ENCODE data around the gene LDB3.
"Not testable (repeated sequence)": the region's sequence is repeated elsewhere in the genome, so short reads cannot be mapped to it uniquely, and the experiment has no call there.

Gene LDB3

DNA sequence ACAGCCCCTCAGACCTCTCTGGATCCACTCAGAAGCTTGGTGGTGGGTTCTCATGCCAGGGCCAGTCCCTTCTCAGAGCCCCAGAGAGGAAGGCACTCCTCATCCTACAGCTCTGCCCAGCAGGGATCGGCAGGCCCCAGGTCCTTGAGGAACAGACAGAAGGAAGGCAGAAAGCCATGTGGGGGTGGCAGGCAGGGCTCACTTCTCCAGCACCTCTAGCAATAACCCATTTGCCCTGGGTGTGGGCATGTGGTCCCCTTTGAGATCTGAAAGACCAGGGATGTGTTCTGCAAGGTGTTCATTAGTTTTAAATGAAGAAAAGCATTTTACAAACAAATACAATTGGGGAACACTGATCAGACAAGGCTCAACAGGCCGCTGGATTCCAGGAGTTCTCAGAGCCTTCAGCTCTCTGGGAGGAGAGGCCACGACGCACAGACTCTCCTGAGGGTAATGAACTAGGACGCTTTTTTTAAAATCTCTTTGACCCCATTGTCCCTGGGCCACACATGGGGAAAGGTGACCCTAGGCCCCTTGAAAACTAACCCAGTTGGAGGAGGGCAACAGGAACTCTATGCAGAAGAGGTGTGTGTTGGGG, 40.6 kb downstream of the LDB3 start:
- no peak for DNase-seq

DNA sequence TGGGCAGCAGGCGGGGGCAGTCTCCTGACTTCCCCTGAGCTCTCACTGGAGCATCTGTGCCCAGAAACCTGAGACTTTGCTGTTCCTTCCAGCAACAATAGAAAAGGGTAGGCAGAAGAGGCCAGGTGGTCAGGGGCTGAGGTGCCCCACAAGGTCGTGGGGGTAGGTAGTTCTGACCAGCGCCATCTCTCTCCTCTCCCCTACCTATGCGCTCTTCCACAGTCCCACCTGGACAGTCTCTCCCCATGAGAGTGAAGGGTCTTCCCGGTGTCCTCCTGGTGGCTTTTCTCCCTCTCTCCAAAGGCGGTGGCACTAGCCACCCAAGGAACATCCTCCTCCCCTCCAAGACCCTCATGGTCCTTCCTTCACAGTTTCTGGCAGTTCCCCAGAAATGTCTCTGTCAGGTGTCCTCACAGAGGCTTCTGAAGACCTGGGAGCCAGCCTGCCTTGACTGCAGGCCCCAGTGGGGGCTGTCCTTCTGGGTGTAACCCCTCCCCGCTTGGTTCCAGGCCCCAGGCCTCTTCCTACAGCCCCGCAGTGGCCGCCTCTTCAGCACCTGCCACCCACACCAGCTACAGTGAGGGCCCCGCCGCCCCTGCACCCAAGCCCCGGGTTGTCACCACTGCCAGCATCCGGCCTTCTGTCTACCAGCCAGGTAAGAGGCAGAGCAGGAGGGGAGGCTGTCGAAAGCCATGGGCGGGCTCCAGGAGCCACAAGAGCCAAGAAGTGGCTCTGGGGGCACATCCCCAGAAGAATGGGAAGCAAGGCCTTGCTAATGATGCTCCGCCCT, 41.3 kb downstream of the LDB3 start:
- DNase-seq = no peak

DNA sequence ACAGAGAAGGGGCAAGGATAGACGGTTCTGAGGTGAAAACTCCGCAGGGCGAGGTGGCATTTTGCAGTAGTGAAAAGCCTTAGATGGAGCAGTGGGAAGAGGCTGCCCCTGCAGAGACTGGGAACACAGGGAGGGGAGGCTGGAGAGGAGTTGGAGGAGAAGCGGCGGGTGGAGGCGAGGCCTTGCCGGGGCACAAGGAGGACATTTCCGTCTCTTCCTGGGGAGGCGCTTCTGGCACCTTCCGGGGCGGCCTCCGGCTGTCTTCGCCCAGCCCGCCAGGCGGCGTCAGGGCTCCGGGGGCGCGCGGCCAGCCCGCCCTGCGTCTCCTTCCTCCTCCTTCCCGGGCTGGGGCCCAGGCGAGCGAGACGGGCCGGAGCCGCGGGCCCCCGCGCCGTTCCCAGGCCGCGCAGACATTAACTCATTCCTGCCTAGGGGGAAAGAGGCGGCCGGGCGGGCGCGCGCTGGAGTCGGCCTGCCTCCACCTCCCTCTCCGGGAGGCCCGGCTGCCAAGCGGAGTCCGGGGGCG, 42.7 kb downstream of the LDB3 start:
- peak; percentile 88 for DNase-seq

DNA sequence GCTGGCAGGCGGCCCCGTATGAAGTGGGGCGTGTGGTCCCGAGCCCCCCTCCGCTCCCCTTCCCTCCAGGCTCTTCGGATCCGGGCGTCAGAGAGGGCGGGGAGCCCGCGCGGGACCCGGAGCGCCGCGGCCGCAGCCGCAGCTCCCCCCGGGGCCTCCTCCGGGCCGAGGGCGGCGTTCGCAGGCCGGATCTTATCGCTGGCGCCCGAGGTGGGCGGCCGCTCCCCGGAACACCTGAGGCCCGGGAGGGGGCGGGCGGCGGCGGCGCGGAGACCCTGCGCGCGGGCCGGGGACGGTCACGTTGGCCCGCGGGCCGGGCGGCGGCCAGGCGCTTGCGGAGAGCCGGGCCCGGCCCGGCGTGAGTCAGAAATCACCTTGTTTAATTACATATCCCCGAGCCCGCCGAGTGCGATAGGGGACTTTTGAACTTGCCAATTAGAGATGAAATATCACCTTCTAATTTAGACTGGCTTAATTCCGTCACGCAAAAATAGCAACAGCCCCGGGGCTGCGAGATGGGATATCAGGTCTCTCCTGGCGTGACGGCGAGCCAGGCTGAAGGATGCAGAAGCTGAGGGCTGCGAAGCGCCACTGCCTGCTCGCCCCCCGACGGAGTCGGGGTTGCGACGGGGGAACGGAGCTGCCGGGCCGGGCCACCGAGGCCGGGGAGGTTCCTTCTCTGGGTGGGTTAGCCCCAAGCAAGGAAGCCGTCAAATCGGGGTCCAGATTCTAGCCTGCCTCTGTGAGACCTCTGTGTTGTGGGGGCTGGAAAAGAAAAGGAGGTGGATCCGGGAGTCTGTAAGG, 43.4 kb downstream of the LDB3 start:
- DNase-seq = peak; percentile 60

DNA sequence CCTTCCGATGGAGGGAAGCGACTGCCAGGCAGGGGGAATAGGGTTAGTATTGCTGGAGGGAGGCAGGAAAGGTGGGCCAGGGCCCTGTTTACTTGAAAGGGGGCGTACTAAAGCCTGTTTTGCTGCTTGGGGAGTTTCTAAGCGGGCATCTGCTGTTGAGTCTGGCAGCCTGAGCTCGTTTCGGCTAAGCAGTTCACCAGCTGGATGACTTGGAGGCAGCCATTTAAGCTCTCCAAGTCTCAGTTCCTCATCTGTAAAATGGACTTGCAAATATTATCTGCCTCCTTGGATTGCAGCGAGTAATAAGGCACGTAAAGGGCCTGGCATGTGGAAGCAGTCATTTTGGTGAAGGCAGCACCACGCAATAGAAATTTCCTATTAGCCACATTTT, 44.0 kb downstream of the LDB3 start:
- no peak for DNase-seq

DNA sequence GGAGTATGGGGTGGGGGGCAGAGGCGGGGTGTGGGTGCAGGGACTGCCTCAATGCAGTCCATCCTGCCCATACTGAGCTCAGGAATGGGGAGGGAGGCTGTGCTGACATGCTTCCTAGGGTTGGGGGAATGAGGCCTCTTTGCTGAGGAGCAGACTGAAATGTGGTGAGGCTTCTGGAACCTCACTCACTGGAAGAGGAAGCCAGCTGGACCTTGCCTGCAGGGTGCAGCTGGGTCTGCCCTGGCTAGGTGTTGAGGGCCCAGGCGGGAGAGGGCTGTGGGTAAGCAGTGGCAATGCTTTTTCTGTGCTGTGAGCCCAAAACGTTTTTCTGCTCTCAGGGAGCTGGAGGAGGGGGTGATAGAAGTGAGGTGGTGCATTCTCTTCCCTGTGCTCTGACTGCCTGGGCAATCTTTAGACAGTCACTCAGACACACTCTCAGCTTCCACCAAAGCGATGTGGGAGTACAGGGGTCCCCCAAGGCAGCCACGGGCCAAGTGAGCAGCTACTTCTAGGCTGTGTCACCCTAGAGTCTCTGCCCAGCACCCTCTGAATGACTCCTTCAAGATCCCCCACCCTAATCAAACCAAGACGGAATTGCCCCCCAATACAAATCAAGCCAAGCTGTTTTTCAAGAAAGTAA, 47.0 kb downstream of the LDB3 start:
- DNase-seq = no peak

DNA sequence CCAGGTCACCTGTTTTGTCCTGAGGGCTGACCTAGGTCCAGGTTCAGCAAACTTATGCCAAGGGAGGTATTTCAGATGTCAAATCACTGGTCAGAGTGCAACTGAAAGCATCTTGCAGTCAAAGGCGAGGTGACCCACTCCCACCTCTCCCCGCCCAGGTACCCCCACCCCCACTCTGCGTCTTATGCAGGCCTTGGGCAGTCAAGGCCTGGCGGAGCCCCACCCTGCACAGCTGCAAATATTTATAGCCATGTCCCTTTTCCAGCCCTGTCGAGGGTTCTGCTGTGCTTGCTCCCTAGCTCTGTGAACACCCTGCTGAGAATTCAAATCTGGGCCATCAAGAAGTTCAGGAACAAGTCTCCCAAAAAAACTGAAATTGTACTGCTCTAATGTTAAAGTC, 47.5 kb downstream of the LDB3 start:
- DNase-seq = no peak

DNA sequence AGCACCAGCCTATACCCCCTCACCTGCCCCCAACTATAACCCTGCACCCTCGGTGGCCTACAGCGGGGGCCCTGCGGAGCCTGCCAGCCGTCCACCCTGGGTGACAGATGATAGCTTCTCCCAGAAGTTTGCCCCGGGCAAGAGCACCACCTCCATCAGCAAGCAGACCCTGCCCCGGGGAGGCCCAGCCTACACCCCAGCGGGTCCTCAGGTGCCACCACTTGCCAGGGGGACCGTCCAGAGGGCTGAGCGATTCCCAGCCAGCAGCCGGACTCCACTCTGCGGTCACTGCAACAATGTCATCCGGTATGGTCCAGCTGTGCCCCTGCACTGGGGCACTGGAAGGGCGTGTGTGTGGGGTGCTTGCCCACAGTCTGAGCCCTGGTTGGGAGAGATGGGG, 48.2 kb downstream of the LDB3 start:
- no peak for DNase-seq

DNA sequence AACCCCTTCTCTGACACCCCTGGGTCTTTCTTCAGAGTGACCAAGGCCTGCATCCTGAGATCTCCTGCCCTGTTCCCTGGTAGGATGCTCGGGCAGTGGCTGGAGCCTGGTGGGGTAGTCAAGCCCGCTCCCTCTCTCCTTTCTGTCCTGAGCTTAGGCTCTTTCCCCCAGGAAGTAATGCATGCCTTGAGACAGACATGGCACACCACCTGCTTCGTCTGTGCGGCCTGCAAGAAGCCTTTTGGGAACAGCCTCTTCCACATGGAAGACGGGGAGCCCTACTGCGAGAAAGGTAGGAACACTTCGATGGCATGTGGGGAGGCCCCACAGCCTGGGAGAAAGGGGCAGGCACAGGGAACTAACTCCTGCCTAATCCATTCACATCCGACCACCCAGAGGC, 50.2 kb downstream of the LDB3 start:
- no peak for DNase-seq

DNA sequence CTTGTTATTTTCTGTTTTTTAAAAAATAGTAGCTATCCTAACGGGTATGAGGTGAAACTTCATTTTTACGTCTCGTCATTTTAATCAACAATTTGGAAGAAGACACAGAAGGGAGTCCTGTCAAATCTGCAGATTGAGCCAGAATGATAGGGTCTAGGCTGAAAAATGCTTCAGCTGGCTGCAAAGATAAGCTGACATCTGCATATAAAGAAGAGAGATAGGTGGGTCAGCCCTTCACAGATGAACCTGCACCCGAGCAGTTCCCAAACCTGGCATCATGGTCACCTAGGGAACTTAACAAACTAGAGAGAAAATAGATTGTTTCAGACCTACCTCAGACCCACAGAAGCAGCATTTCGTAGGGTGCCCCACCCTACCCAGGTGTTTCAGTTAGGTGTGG, 52.9 kb downstream of the LDB3 start:
- DNase-seq = no peak

DNA sequence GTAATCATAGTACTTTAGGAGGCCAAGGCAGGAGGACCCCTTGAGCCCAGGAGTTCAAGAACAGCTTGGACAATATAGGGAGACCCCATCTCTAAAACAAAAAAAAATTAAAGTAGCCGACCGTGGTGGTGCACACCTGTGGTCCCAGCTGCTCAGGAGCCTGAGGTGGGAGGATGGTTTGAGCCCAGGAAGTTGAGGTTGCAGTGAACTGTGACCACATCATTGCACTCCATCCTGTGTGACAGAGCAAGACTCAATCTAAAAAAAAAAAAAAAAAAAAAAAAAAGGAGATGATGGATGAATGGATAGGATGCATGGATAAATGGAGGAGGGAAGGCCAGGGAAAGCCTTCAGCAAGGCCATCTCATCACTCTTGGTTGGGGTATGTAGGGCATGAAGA, 54.7 kb downstream of the LDB3 start:
- DNase-seq = no peak

DNA sequence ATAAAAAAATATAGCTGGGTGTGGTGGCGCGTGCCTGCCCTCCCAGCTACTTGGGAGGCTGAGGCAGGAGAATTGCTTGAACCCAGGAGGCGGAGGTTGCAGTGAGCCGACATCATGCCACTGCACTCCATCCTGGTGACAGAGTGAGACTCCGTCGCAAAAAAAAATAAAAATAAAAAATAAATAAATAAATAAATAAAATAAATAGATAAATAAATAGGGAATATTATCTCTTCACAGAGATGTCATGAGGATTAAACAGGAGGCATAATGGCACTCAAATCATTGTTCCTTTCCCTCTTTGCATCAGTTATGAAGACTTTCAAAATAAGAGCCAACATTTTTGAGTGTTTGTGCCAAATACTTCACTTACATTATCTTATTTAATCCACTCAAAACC, 56.1 kb downstream of the LDB3 start:
- DNase-seq = no peak

DNA sequence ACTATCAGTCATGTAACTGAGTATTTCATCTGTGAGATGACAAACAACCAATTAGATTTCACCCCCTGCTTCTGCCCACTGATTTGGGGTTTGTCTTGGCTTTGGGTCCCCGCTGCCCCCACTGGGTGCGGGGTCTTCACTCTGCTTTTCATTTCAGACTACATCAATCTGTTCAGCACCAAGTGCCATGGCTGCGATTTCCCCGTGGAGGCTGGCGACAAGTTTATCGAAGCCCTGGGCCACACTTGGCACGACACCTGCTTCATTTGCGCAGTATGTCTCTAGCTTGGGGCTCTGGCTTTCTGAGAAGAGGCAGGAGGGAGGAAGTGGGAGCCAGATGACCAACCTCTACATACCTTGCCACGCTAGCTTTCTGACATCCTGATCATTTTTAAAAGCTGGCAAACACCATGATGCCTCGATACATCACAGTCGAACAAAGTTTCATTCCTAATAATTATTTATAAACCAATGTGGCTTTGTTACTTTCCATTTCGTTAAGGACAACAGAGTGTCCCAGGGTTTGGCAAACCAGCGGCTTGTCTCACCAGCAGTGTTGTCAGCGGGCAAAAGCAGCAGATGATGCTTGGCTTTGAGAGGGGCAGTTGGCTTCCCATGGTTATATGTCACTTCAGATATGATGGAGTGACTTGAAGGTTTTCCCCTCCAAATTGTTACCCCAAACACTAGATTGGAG, 57.8 kb downstream of the LDB3 start:
- no peak for DNase-seq

DNA sequence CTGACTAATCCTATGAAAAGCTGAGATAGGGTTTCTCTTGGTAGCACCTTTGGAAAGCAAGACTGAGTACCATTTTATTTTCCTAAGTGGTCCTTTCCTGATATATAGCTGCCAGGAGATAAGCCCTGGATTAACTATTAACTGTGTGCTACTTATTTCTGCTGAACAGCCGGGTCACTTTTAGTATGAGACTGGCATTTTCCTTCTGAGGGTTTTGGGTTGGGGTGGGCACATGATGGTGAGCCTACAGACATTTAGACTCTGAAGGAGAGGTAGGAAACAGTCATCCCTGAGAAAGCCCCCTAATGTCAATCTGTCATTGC, 58.3 kb downstream of the LDB3 start:
- no peak for DNase-seq

DNA sequence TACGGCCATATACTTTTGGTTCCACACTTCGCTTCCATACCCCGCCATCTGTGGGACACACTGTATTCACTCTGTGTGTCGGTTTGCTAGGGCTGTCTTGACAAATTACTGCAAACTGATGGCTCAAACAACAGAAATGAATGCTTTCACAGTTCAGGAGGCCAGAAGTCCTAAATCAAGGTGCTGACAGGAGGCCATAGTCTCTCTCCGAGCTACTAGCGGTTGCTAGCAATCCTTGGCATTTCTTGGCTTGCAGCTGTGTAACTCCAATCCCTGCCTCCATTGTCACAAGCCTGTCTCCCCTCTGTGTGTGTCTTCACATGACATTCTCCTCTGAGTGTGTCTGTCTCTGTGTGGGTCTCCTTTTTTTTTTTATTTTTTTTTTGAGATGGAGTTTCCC, 59.2 kb downstream of the LDB3 start:
- no peak for DNase-seq

DNA sequence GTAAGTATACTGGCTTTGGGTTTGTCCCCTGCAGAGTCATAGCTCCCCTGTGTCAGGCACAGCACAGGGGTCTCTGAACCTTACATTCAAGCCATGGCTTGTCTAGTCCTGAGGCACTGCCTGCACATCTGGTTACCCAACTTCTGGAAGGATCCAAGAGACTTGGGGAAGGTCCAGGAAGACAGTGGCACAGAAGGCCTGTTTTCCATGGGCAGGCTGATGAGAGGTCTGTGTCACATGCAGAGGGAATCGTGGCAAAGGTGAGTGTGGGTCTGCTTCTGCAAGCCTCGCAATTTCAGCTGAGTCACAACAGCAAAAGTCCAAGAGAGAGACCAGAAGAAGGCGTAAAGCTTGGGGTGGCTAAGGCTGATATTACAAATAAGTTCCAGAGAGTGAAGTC, 59.7 kb downstream of the LDB3 start:
- no peak for DNase-seq

DNA sequence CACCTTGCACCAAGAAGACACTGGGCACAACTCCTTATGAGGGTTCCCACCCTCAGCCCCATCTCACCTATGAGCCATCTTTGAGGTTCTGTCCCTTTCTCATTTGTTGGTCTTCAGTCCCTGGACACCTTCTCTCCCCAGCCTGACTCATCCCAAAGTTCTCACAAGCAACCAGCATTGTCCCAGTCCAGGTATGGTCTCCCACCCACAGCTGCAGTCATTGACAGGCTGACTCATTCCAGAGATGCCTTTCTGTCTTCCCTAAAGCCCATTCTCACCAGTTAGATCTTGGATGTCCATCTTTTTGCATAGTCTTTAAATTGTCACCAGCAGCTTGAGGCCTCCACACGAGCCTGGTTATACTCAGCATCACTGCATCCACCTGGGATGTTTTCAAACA, 61.4 kb downstream of the LDB3 start:
- no peak for DNase-seq

DNA sequence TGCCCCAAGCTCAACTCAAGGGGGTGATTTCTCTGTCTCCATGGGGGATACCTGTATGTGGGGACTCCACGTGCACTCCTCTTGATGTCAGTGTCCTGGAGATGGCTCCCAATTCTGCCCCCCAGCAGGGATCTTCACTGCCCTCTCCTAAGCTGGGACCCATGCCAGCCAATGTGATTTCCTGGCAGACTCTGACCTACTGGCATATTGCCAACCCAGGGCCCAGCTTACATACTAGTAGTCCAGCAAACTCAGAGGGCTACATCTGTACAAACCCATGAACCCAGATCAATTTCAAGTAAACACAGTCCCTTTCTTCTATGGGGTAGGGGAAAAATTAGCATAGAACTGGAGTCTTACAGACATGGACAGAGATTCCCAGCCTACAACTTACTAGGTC, 61.9 kb downstream of the LDB3 start:
- DNase-seq = no peak

DNA sequence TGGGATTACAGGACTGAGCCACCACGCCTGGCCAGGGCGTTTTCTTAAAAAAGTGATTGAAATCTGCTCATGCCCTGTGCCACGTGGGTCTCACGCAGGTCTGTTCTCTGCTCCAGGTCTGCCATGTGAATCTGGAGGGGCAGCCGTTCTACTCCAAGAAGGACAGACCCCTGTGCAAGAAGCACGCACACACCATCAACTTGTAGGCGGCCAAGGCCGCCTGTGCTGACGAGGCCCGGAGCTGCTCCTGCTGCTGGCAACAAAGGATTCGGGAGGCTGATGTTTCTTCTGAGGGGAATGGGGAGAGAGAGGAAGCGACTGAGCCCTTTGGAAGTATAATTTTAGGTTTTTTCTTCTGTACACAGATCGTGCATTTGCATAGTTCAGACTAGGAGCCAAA, 64.5 kb downstream of the LDB3 start:
- DNase-seq = no peak

DNA sequence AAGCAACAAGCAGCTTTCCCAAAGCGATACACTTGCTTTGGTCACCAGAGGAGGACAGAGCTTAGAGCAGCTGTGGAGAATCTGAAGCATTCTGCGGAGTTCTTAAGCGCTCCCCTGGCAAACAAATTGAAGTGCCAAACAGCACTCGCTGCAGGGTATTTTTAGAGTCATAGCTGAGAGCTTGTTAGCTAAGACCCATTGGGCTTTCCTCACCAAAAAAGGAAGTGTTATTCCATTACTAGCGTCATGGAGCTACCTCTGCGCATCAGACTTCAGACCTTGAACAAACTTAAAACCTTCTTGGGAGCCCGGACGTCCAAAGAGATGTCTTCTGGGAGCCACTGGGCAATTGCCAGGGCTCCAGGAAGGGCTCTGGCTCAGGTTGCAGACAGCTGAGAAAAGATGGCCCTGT, 65.0 kb downstream of the LDB3 start:
- no peak for DNase-seq

DNA sequence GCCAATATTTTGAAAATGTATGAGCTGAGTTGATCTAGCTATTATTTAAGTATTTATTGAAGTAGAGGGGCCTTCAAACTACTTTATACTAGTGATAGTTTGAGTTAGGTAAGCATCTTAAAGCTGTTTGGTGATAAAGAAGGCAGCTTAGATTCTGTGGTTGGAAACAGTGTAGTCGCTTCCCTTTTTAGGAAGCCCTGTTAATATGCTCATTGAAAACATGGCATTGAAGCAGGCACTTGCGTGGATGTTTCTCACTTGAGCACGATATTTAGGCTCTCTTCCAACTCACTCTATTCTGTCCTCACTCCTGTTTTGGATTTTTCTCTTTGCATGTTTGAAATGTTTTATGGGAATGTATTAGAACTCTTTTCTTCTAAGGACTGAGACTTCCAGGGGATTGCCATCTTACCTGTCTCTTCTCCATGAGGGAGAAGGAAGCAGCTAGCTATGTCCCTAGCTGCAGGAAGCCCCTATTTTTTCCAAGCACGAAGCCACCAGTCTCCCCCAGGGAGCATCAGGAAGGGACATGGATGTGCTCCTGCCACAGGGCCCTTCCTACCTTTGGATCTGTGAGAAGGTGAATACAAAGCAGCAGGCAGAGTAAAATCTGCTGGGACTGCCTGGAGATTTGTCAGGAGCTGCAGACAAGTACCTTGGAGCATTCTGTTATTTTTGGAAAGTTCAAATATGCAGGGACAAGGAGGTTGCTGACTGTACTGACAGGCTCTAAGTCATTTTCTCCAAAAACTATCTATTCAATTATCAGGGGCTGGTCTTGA, 66.1 kb downstream of the LDB3 start:
- DNase-seq = no peak

DNA sequence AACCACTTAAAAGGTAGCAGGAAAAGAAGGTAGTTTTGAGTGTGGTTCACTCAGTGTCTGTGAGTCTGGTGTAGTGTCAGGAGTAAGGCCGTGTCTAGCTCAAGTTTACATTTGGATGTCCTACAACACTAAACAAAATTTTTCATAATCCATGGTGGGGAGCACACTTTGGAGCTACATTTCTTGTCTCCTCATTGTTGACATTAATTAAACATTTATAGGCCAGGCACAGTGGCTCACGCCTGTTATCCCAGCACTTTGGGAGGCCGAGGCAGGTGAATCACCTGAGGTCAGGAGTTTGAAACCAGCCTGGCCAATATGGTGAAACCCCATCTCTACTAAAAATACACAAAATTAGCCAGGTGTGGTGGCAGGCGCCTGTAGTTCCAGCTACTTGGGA, 67.0 kb downstream of the LDB3 start:
- not testable (repeated sequence) for DNase-seq

Measured in CD4-positive, alpha-beta T cell treated with Interleukin-21 for 1 hour (primary cell).